ENCODE results near the gene INSL3. TPM values are rescaled to one million over a fixed set of nuclear protein-coding genes. Genes with fewer than 3 reads are reported as not detected.

Gene INSL3
- total and polyA plus RNA-seq, 4 donors, result 0.22 TPM; not detected in 3

DNA sequence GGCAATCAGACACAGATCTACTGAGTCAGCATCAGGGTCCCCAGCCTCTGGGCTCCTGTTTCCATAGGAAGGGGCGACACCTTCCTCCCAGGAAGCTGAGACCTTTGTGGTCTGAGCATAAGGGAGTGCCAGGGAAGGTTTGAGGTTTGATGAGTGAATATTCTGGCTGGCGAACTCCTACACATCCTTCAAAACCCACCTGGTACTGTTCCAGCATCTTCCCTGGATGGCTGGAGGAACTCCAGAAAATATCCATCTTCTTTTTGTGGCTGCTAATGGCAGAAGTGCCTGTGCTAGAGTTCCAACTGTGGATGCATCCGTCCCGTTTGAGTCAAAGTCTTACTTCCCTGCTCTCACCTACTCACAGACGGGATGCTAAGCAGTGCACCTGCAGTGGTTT is 9.2 kb downstream of the INSL3 start:
- no peak overlapping the region for H3K27ac ChIP-seq (ENCODE audit: low read depth in 1 of 2, low read length in 2 of 2)
- TF ChIP-seq, protein P1, sequence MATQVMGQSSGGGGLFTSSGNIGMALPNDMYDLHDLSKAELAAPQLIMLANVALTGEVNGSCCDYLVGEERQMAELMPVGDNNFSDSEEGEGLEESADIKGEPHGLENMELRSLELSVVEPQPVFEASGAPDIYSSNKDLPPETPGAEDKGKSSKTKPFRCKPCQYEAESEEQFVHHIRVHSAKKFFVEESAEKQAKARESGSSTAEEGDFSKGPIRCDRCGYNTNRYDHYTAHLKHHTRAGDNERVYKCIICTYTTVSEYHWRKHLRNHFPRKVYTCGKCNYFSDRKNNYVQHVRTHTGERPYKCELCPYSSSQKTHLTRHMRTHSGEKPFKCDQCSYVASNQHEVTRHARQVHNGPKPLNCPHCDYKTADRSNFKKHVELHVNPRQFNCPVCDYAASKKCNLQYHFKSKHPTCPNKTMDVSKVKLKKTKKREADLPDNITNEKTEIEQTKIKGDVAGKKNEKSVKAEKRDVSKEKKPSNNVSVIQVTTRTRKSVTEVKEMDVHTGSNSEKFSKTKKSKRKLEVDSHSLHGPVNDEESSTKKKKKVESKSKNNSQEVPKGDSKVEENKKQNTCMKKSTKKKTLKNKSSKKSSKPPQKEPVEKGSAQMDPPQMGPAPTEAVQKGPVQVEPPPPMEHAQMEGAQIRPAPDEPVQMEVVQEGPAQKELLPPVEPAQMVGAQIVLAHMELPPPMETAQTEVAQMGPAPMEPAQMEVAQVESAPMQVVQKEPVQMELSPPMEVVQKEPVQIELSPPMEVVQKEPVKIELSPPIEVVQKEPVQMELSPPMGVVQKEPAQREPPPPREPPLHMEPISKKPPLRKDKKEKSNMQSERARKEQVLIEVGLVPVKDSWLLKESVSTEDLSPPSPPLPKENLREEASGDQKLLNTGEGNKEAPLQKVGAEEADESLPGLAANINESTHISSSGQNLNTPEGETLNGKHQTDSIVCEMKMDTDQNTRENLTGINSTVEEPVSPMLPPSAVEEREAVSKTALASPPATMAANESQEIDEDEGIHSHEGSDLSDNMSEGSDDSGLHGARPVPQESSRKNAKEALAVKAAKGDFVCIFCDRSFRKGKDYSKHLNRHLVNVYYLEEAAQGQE (IDR thresholded peaks at IDR 0.05), result no peak
- TF ChIP-seq YY1 (IDR thresholded peaks at IDR 0.05), result no peak
- TF ChIP-seq, protein P2, sequence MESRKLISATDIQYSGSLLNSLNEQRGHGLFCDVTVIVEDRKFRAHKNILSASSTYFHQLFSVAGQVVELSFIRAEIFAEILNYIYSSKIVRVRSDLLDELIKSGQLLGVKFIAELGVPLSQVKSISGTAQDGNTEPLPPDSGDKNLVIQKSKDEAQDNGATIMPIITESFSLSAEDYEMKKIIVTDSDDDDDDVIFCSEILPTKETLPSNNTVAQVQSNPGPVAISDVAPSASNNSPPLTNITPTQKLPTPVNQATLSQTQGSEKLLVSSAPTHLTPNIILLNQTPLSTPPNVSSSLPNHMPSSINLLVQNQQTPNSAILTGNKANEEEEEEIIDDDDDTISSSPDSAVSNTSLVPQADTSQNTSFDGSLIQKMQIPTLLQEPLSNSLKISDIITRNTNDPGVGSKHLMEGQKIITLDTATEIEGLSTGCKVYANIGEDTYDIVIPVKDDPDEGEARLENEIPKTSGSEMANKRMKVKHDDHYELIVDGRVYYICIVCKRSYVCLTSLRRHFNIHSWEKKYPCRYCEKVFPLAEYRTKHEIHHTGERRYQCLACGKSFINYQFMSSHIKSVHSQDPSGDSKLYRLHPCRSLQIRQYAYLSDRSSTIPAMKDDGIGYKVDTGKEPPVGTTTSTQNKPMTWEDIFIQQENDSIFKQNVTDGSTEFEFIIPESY (IDR thresholded peaks at IDR 0.05), result no peak
- H3K36me3 ChIP-seq (ENCODE audit: control insufficient read depth in 4 of 4, insufficient read depth in 3 of 4, low read depth in 1 of 4, low read length in 3 of 4), result no peaks in the 10 kb centered on the region
- no peak for DNase-seq (ENCODE audit: low spot score)
- H3K9me3 ChIP-seq (ENCODE audit: control insufficient read depth in 4 of 4, low read length in 3 of 4), result no peaks in the 10 kb centered on the region
- H3K4me3 ChIP-seq (ENCODE audit: low read depth in 1 of 3, low read length in 3 of 3), result no peak overlapping the region
- H3K27me3 ChIP-seq (ENCODE audit: control insufficient read depth in 4 of 4, insufficient read depth in 4 of 4, low read length in 3 of 4), result peaks cover 0 to 10% (median 2%) of the 10 kb centered on the region in 4 donors
- H3K4me1 ChIP-seq (ENCODE audit: control insufficient read depth in 4 of 4, insufficient read depth in 4 of 4, low read length in 3 of 4), result no peaks in the 10 kb centered on the region
- WGBS, result 63% methylated on average over 5 of the region's 5 CpGs
- H3K9ac ChIP-seq (ENCODE audit: low read depth in 1 of 2, low read length in 2 of 2), result no peak overlapping the region

DNA sequence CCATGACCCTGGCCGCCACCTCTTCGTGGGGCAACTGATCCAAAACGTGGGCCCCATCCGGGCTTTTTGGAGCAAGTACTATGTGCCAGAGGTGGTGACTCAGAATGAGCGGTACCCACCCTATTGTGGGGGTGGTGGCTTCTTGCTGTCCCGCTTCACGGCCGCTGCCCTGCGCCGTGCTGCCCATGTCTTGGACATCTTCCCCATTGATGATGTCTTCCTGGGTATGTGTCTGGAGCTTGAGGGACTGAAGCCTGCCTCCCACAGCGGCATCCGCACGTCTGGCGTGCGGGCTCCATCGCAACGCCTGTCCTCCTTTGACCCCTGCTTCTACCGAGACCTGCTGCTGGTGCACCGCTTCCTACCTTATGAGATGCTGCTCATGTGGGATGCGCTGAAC is 9.6 kb downstream of the INSL3 start:
- DNase-seq (ENCODE audit: low spot score), result no peak
- WGBS, result 87% methylated on average over 20 of the region's 20 CpGs
- Histone ChIP-seq H3K9ac (ENCODE audit: low read depth in 1 of 2, low read length in 2 of 2) (no peak overlapping the region), H3K36me3 (ENCODE audit: control insufficient read depth in 4 of 4, insufficient read depth in 3 of 4, low read depth in 1 of 4, low read length in 3 of 4) (no peaks in the 10 kb centered on the region), H3K4me1 (ENCODE audit: control insufficient read depth in 4 of 4, insufficient read depth in 4 of 4, low read length in 3 of 4) (no peaks in the 10 kb centered on the region), H3K9me3 (ENCODE audit: control insufficient read depth in 4 of 4, low read length in 3 of 4) (no peaks in the 10 kb centered on the region), H3K27me3 (ENCODE audit: control insufficient read depth in 4 of 4, insufficient read depth in 4 of 4, low read length in 3 of 4) (peaks cover 0 to 10% (median 2%) of the 10 kb centered on the region in 4 donors), H3K4me3 (ENCODE audit: low read depth in 1 of 3, low read length in 3 of 3) (no peak overlapping the region), H3K27ac (ENCODE audit: low read depth in 1 of 2, low read length in 2 of 2) (no peak overlapping the region)
- TF ChIP-seq, protein P1 (IDR thresholded peaks at IDR 0.05), result no peak
- TF ChIP-seq, protein P3, sequence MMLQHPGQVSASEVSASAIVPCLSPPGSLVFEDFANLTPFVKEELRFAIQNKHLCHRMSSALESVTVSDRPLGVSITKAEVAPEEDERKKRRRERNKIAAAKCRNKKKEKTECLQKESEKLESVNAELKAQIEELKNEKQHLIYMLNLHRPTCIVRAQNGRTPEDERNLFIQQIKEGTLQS (IDR thresholded peaks at IDR 0.05), result no peak
- TF ChIP-seq NR2F2 (IDR thresholded peaks at IDR 0.05), result no peak
- no peak for TF ChIP-seq RAD21 (IDR thresholded peaks at IDR 0.05)
- TF ChIP-seq EGR1 (IDR thresholded peaks at IDR 0.05; ENCODE audit: low read depth in 2 of 2), result no peak
- no peak for TF ChIP-seq RXRA (IDR thresholded peaks at IDR 0.05)
- no peak for TF ChIP-seq HNF4G (IDR thresholded peaks at IDR 0.05)
- TF ChIP-seq JUND (IDR thresholded peaks at IDR 0.05), result no peak
- TF ChIP-seq GABPA (IDR thresholded peaks at IDR 0.05 in 1 of 2, conservative IDR thresholded peaks at IDR 0.05 in 1 of 2), result no peak
- TF ChIP-seq HNF4A (conservative IDR thresholded peaks at IDR 0.05), result no peak
- no peak for TF ChIP-seq TAF1 (conservative IDR thresholded peaks at IDR 0.05)
- no peak for TF ChIP-seq SP1 (IDR thresholded peaks at IDR 0.05)
- TF ChIP-seq FOXA1 (IDR thresholded peaks at IDR 0.05), result no peak
- TF ChIP-seq, protein P2 (IDR thresholded peaks at IDR 0.05), result no peak
- no peak for TF ChIP-seq FOXA2 (IDR thresholded peaks at IDR 0.05)
- TF ChIP-seq, protein P4, sequence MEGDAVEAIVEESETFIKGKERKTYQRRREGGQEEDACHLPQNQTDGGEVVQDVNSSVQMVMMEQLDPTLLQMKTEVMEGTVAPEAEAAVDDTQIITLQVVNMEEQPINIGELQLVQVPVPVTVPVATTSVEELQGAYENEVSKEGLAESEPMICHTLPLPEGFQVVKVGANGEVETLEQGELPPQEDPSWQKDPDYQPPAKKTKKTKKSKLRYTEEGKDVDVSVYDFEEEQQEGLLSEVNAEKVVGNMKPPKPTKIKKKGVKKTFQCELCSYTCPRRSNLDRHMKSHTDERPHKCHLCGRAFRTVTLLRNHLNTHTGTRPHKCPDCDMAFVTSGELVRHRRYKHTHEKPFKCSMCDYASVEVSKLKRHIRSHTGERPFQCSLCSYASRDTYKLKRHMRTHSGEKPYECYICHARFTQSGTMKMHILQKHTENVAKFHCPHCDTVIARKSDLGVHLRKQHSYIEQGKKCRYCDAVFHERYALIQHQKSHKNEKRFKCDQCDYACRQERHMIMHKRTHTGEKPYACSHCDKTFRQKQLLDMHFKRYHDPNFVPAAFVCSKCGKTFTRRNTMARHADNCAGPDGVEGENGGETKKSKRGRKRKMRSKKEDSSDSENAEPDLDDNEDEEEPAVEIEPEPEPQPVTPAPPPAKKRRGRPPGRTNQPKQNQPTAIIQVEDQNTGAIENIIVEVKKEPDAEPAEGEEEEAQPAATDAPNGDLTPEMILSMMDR (IDR thresholded peaks at IDR 0.05; ENCODE audit: low read depth, low read length, missing input control), result no peak
- TF ChIP-seq, protein P5, sequence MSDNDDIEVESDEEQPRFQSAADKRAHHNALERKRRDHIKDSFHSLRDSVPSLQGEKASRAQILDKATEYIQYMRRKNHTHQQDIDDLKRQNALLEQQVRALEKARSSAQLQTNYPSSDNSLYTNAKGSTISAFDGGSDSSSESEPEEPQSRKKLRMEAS (IDR thresholded peaks at IDR 0.05), result no peak
- TF ChIP-seq YY1 (IDR thresholded peaks at IDR 0.05), result no peak

Data from liver (tissue), 9 donors.